ENCODE results near the gene SLC47A1.

SLC47A1 gene

GRCh38 chr17:19531780-19532501 lies 1.7 kb upstream of the SLC47A1 start:
- no peak for TF ChIP-seq CTCF (IDR thresholded peaks at IDR 0.05; ENCODE audit: insufficient read depth, missing control alignments)
- FAIRE-seq (no peak), DNase-seq (ENCODE audit: insufficient read length, low spot score) (no peak)

- no peak for DNase-seq (ENCODE audit: insufficient read length, low spot score)
- no peak for FAIRE-seq
- no peak for TF ChIP-seq CTCF (IDR thresholded peaks at IDR 0.05; ENCODE audit: insufficient read depth, missing control alignments)
Measured at GRCh38 chr17:19533036-19533717, 477 bp upstream of the SLC47A1 start.

GRCh38 chr17:19534562-19535149 lies 1.0 kb downstream of the SLC47A1 start:
- DNase-seq (ENCODE audit: insufficient read length, low spot score): no peak
- TF ChIP-seq CTCF (IDR thresholded peaks at IDR 0.05; ENCODE audit: insufficient read depth, missing control alignments): no peak
- FAIRE-seq: no peak

- no peak for FAIRE-seq
Measured at GRCh38 chr17:19537111-19537510, 3.5 kb downstream of the SLC47A1 start.

GRCh38 chr17:19538095-19539039 lies 4.7 kb downstream of the SLC47A1 start:
- TF ChIP-seq CTCF (IDR thresholded peaks at IDR 0.05; ENCODE audit: insufficient read depth, missing control alignments): no peak
- no peak for DNase-seq (ENCODE audit: insufficient read length, low spot score)
- no peak for FAIRE-seq

More at GRCh38 chr17:19537111-19537510, 3.5 kb downstream of the SLC47A1 start:
- DNase-seq (ENCODE audit: insufficient read length, low spot score): no peak
- TF ChIP-seq CTCF (IDR thresholded peaks at IDR 0.05; ENCODE audit: insufficient read depth, missing control alignments): no peak

GRCh38 chr17:19539040-19539399 lies 5.4 kb downstream of the SLC47A1 start:
- TF ChIP-seq CTCF (IDR thresholded peaks at IDR 0.05; ENCODE audit: insufficient read depth, missing control alignments): no peak
- DNase-seq (ENCODE audit: insufficient read length, low spot score): no peak
- no peak for FAIRE-seq

Measured in D721Med (cell line).